ENCODE measurements around the gene SLC12A4. TPM values are rescaled to one million over a fixed set of nuclear protein-coding genes. Genes with fewer than 3 reads are reported as not detected.

The SLC12A4 gene
- total RNA-seq, 2 donors from 2014 or later, result 32.6 to 89.1 TPM

- Histone ChIP-seq H3K4me3 (peak overlapping the region; percentile 67 to 78), H3K27ac (peak overlapping the region; percentile 84 to 88), H3K36me3 (no peaks in the 10 kb centered on the region), H3K4me1 (replicated peaks) (peaks cover 8% of the 10 kb centered on the region), H3K27me3 (replicated peaks; ENCODE audit: insufficient read depth) (no peaks in the 10 kb centered on the region), H3K9me3 (no peaks in the 10 kb centered on the region)
- intact Hi-C loops (cut with DNase I), result no loop called here
- WGBS, result 33% methylated on average over 40 of the region's 40 CpGs
- DNase-seq (ENCODE audit: low spot score), result no peak
- TF ChIP-seq POLR2A (IDR thresholded peaks at IDR 0.05) (no peak), POLR2AphosphoS5 (IDR thresholded peaks at IDR 0.05) (no peak), CTCF (IDR thresholded peaks at IDR 0.05) (no peak)
These were observed 1.0 kb upstream of the SLC12A4 start for GRCh38 chr16:67969254-67970039.

DNA sequence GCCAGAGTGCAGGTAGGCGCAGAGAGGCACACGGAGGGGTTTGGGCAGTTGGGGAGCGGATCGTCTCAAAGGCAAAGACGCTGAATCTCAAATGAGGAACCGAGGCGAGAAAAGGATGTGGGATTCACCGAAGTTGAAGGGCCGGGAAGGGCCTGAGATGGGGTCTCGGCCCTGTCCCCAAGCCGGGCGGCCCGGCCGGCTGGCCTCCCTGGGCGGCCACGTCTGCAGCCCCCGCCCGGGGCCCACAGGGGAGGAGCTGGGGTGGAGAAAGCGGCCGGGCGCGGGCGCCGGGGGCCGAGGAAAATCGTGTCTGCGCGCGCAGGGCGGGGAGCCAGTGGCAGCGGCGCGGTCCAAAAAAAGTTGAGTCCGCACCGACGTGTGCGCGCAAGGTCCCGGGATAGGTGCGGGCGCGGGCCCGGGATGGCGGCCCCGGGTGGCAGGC lies 458 bp downstream of the SLC12A4 start:
- H3K27me3 ChIP-seq (replicated peaks; ENCODE audit: insufficient read depth), result no peaks in the 10 kb centered on the region
- H3K27ac ChIP-seq, result peak overlapping the region; percentile 84 to 88
- H3K36me3 ChIP-seq, result no peaks in the 10 kb centered on the region
- H3K4me3 ChIP-seq, result peak overlapping the region; percentile 67 to 78
- no peak for DNase-seq (ENCODE audit: low spot score)
- peaks cover 8% of the 10 kb centered on the region for H3K4me1 ChIP-seq (replicated peaks)
- WGBS, result 0% methylated on average over 35 of the region's 45 CpGs
- no peaks in the 10 kb centered on the region for H3K9me3 ChIP-seq
- intact Hi-C loops (cut with DNase I), result no loop called here
- no peak for TF ChIP-seq CTCF (IDR thresholded peaks at IDR 0.05)
- TF ChIP-seq POLR2A (IDR thresholded peaks at IDR 0.05), result no peak
- no peak for TF ChIP-seq POLR2AphosphoS5 (IDR thresholded peaks at IDR 0.05)

- 11% methylated on average over 18 of the region's 18 CpGs for WGBS
- peaks cover 0 to under 1% of the 10 kb centered on the region in 2 donors for H3K36me3 ChIP-seq
- H3K9me3 ChIP-seq, result no peaks in the 10 kb centered on the region
- TF ChIP-seq POLR2A (IDR thresholded peaks at IDR 0.05) (no peak), CTCF (IDR thresholded peaks at IDR 0.05) (no peak), POLR2AphosphoS5 (IDR thresholded peaks at IDR 0.05) (no peak)
- peaks cover 8% of the 10 kb centered on the region for H3K4me1 ChIP-seq (replicated peaks)
- no peaks in the 10 kb centered on the region for H3K27me3 ChIP-seq (replicated peaks; ENCODE audit: insufficient read depth)
- H3K4me3 ChIP-seq, result peak overlapping the region; percentile 67 to 78
- intact Hi-C loops (cut with DNase I), result no loop called here
- DNase-seq (ENCODE audit: low spot score), result no peak
- peak overlapping the region; percentile 84 to 88 for H3K27ac ChIP-seq
These were observed 1.1 kb downstream of the SLC12A4 start for GRCh38 chr16:67967183-67967957.

- intact Hi-C loops (cut with DNase I), result no loop called here
- H3K36me3 ChIP-seq, result peaks cover 0 to 8% of the 10 kb centered on the region in 2 donors
- peak overlapping the region; percentile 67 to 78 for H3K4me3 ChIP-seq
- no peak for DNase-seq (ENCODE audit: low spot score)
- TF ChIP-seq POLR2A (IDR thresholded peaks at IDR 0.05), result peak; percentile 16
- TF ChIP-seq CTCF (IDR thresholded peaks at IDR 0.05), result no peak
- H3K4me1 ChIP-seq (replicated peaks), result peaks cover 8% of the 10 kb centered on the region
- H3K27me3 ChIP-seq (replicated peaks; ENCODE audit: insufficient read depth), result no peaks in the 10 kb centered on the region
- 23% methylated on average over 3 of the region's 3 CpGs for WGBS
- H3K27ac ChIP-seq, result peak overlapping the region; percentile 50 to 88
- no peaks in the 10 kb centered on the region for H3K9me3 ChIP-seq
These were observed 1.8 kb downstream of the SLC12A4 start for GRCh38 chr16:67966549-67967182.
